Right atrium auricular region (tissue), 2 donors: ENCODE data around the gene TLDC2. TPM values are rescaled to one million over a fixed set of nuclear protein-coding genes. Genes with fewer than 3 reads are reported as not detected.

ENCODE experiments used
- DNase-seq: peaks from one replicate; pipeline ENCODE4 v3.0.0-alpha.2; 2019; ENCODE audit warnings: low spot score
- H3K27ac ChIP-seq, 2 donors: fragments of 200-600 bp; sonication (generic); 1 replicate in 1 of 2; 2 replicates in 1 of 2; pipeline ENCODE4 v1.5.1; 2016 to 2019
- H3K27me3 ChIP-seq, 2 donors: fragments of 200-600 bp; sonication (generic); one replicate each; pipeline versions ENCODE4 v1.5.1 to v1.6.0; 2017 to 2019
- H3K36me3 ChIP-seq: fragments of 200-600 bp; sonication (generic); one replicate; pipeline ENCODE4 v1.5.1; 2016
- H3K4me1 ChIP-seq, 2 donors: fragments of 200-600 bp; sonication (generic); one replicate each; pipeline versions ENCODE4 v1.5.1 to v1.6.0; 2017 to 2019
- H3K4me3 ChIP-seq, 2 donors: fragments of 200-600 bp; sonication (generic); 1 replicate in 1 of 2; 2 replicates in 1 of 2; pipeline ENCODE4 v1.5.1; 2017 to 2019; ENCODE audit warnings: mild to moderate bottlenecking in 1 of 2, moderate library complexity in 1 of 2
- H3K9me3 ChIP-seq, 2 donors: fragments of 200-600 bp; sonication (generic); one replicate each; pipeline ENCODE4 v1.5.1; 2019
- CTCF ChIP-seq, 2 donors: fragments of 200-600 bp; sonication (generic); IDR thresholded peaks; one replicate each; pipeline ENCODE4 v1.5.1; 2019; ENCODE audit warnings: antibody characterized with exemption in 2 of 2
- total RNA-seq, 2 donors: library from RNA; depleted of rRNA; stranded (reverse); fragments of >200 nt; gene quantifications; one replicate each; pipeline ENCODE4 v1.1.0, GENCODE V29; 2016

The TLDC2 gene
- total RNA-seq, 2 donors from 2014 or later: 0.30 TPM; not detected in 1

- no peaks in the 10 kb centered on the region for H3K27me3 ChIP-seq
- H3K4me1 ChIP-seq: peaks cover 0 to 14% of the 10 kb centered on the region in 2 donors
- peaks cover 37% of the 10 kb centered on the region for H3K36me3 ChIP-seq
- H3K9me3 ChIP-seq: no peaks in the 10 kb centered on the region
- TF ChIP-seq CTCF (IDR thresholded peaks at IDR 0.05): no peak
- no peak overlapping the region for H3K4me3 ChIP-seq
- H3K27ac ChIP-seq: no peak overlapping the region
- DNase-seq: no peak
Measured at GRCh38 chr20:36887752-36888090, 11.8 kb downstream of the TLDC2 start.

- no peak overlapping the region for H3K4me3 ChIP-seq
- H3K4me1 ChIP-seq: peaks cover 0 to 14% of the 10 kb centered on the region in 2 donors
- H3K36me3 ChIP-seq: peaks cover 49% of the 10 kb centered on the region
- TF ChIP-seq CTCF (IDR thresholded peaks at IDR 0.05): no peak
- H3K27me3 ChIP-seq: no peaks in the 10 kb centered on the region
- H3K9me3 ChIP-seq: no peaks in the 10 kb centered on the region
- no peak for DNase-seq
- H3K27ac ChIP-seq: no peak overlapping the region
Measured at GRCh38 chr20:36888880-36889516, 13.1 kb downstream of the TLDC2 start.

GRCh38 chr20:36890586-36890985, 14.6 kb downstream of the TLDC2 start:
- H3K4me1 ChIP-seq: peaks cover 0 to 14% of the 10 kb centered on the region in 2 donors
- H3K4me3 ChIP-seq: no peak overlapping the region
- H3K36me3 ChIP-seq: peaks cover 65% of the 10 kb centered on the region
- no peak overlapping the region for H3K27ac ChIP-seq
- H3K9me3 ChIP-seq: no peaks in the 10 kb centered on the region
- no peaks in the 10 kb centered on the region for H3K27me3 ChIP-seq
- DNase-seq: no peak
- no peak for TF ChIP-seq CTCF (IDR thresholded peaks at IDR 0.05)

GRCh38 chr20:36891211-36891610, 15.3 kb downstream of the TLDC2 start:
- TF ChIP-seq CTCF (IDR thresholded peaks at IDR 0.05): no peak
- Histone ChIP-seq H3K27me3 (no peaks in the 10 kb centered on the region), H3K9me3 (no peaks in the 10 kb centered on the region), H3K36me3 (peaks cover 72% of the 10 kb centered on the region), H3K4me3 (no peak overlapping the region), H3K4me1 (peaks cover 0 to 14% of the 10 kb centered on the region in 2 donors), H3K27ac (no peak overlapping the region)
- DNase-seq: no peak

- H3K36me3 ChIP-seq: peaks cover 97% of the 10 kb centered on the region
- TF ChIP-seq CTCF (IDR thresholded peaks at IDR 0.05): no peak
- no peak overlapping the region for H3K27ac ChIP-seq
- no peaks in the 10 kb centered on the region for H3K4me1 ChIP-seq
- no peaks in the 10 kb centered on the region for H3K27me3 ChIP-seq
- DNase-seq: no peak
- no peaks in the 10 kb centered on the region for H3K9me3 ChIP-seq
- no peak overlapping the region for H3K4me3 ChIP-seq
Measured at GRCh38 chr20:36893801-36894200, 17.9 kb downstream of the TLDC2 start.

DNA sequence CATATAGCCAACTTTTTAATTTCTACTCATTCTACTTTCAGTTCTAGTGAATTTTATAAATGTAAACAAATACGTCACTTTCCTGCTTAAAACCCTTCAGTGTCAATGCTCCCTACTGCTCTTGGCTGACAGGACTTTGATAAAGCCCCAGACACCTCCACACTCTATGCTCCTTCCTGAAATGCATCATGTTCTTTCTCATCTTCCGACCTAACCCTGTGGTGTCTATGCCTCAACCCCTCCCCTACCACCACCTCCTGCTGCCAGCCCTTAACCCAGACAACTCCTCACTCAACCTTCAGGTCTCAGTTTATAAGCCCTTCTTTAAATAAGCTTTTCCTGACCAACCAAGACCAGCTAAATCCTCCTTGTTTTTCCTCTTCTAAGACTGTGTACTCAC, 19.1 kb downstream of the TLDC2 start:
- Histone ChIP-seq H3K27ac (no peak overlapping the region), H3K36me3 (peaks cover 98% of the 10 kb centered on the region), H3K27me3 (no peaks in the 10 kb centered on the region), H3K9me3 (no peaks in the 10 kb centered on the region), H3K4me3 (no peak overlapping the region), H3K4me1 (no peaks in the 10 kb centered on the region)
- TF ChIP-seq CTCF (IDR thresholded peaks at IDR 0.05): no peak
- no peak for DNase-seq
